K562 (cell line): ENCODE measurements around the gene CLCN6. TPM values are rescaled to one million over a fixed set of nuclear protein-coding genes. Genes with fewer than 3 reads are reported as not detected.
A peak's percentile ranks its signal among the peaks of the same experiment; 100 is the strongest.

Experiments used
- ATF1 ChIP-seq, 2 experiments: fragments of 450-650 bp in 1 of 2; IDR thresholded peaks; 2 replicates each; pipeline ENCODE4 v1.6.1; 2016; ENCODE audit warnings: missing compliant biosample characterization in 1 of 2, missing genetic modification characterization in 1 of 2
- ATF7 ChIP-seq: fragments of 450-650 bp; IDR thresholded peaks from 2 replicates; pipeline ENCODE4 v1.7.1; 2014; ENCODE audit warnings: mild to moderate bottlenecking, moderate library complexity
- CBFB ChIP-seq: sonication (generic); formaldehyde crosslinking; IDR thresholded peaks from 2 replicates; pipeline ENCODE4 v1.4.0; 2020; ENCODE audit warnings: mild to moderate bottlenecking, missing genetic modification reagents
- ELK1 ChIP-seq: sonication (generic); formaldehyde crosslinking; IDR thresholded peaks from 2 replicates; pipeline ENCODE4 v1.8.1; 2022; ENCODE audit warnings: missing genetic modification reagents
- ERF ChIP-seq: fragments of 450-650 bp; formaldehyde crosslinking; IDR thresholded peaks from 2 replicates; pipeline ENCODE4 v1.4.0; 2020; ENCODE audit warnings: mild to moderate bottlenecking, mixed read lengths
- GATAD2B ChIP-seq: fragments of 450-650 bp; IDR thresholded peaks from 2 replicates; pipeline ENCODE4 v1.6.1; 2017; ENCODE audit warnings: mild to moderate bottlenecking, borderline replicate concordance
- HDAC2 ChIP-seq: fragments of 450-650 bp; IDR thresholded peaks from 2 replicates; pipeline ENCODE4 v1.6.1; 2016; ENCODE audit warnings: mild to moderate bottlenecking
- HEY1 ChIP-seq: fragments of 250-450 bp; sonication (Bioruptor Pico); IDR thresholded peaks from 2 replicates; pipeline ENCODE4 v1.5.0; 2020; ENCODE audit warnings: mild to moderate bottlenecking, moderate library complexity, borderline replicate concordance
- HIVEP1 ChIP-seq: fragments of 250-450 bp; sonication (Bioruptor Pico); IDR thresholded peaks from 2 replicates; pipeline ENCODE4 v1.4.0; 2020; ENCODE audit warnings: mild to moderate bottlenecking
- MCM7 ChIP-seq, 2 experiments: fragments of 450-650 bp; IDR thresholded peaks; 2 replicates each; pipeline ENCODE4 v1.6.1; 2016 to 2018
- MTF1 ChIP-seq: fragments of 250-450 bp; sonication (Bioruptor Pico); IDR thresholded peaks from 2 replicates; pipeline ENCODE4 v1.9.0; 2021; ENCODE audit warnings: moderate library complexity, mild to moderate bottlenecking, inconsistent platforms, borderline replicate concordance
- NFXL1 ChIP-seq: fragments of 450-650 bp; formaldehyde crosslinking; IDR thresholded peaks from 2 replicates; pipeline ENCODE4 v1.4.0; 2021; ENCODE audit warnings: mild to moderate bottlenecking
- POLR2AphosphoS5 ChIP-seq: IDR thresholded peaks from 2 replicates; pipeline ENCODE4 v1.6.1; 2011; ENCODE audit warnings: mild to moderate bottlenecking, low read depth, low read length, moderate library complexity; ENCODE audit not compliant: control insufficient read depth, insufficient read depth
- RBM22 ChIP-seq: fragments of 200-400 bp; formaldehyde crosslinking; IDR thresholded peaks from 2 replicates; pipeline ENCODE4 v1.6.1; 2018; ENCODE audit warnings: low read length, low read depth; ENCODE audit not compliant: poor library complexity, severe bottlenecking
- SMARCA4 ChIP-seq: fragments of 450-650 bp; IDR thresholded peaks from 2 replicates; pipeline ENCODE4 v1.6.1; 2016
- TAF7 ChIP-seq: fragments of 450-650 bp; IDR thresholded peaks from 2 replicates; pipeline ENCODE4 v1.6.1; 2016; ENCODE audit warnings: missing genetic modification characterization, missing compliant biosample characterization
- TCF7 ChIP-seq: sonication (generic); IDR thresholded peaks from 2 replicates; pipeline ENCODE4 v1.6.1; 2016; ENCODE audit warnings: antibody characterized with exemption, borderline replicate concordance
- TRIM28 ChIP-seq: fragments of 450-650 bp; IDR thresholded peaks from 2 replicates; pipeline ENCODE4 v1.6.1; 2017
- XRCC4 ChIP-seq: IDR thresholded peaks from one replicate; pipeline ENCODE4 v1.6.1; 2011; ENCODE audit not compliant: insufficient read depth, insufficient read length; ENCODE audit errors: extremely low read depth
- XRCC5 ChIP-seq: fragments of 200-400 bp; formaldehyde crosslinking; IDR thresholded peaks from 2 replicates; pipeline ENCODE4 v1.6.1; 2017; ENCODE audit warnings: low read depth, mild to moderate bottlenecking, low read length
- ZBTB1 ChIP-seq: sonication (generic); formaldehyde crosslinking; IDR thresholded peaks from 2 replicates; pipeline ENCODE4 v1.8.1; 2023; ENCODE audit warnings: missing genetic modification reagents, low read depth, mild to moderate bottlenecking, borderline replicate concordance
- ZNF24 ChIP-seq: fragments of 450-650 bp; IDR thresholded peaks from 2 replicates; pipeline ENCODE4 v1.6.1; 2016
- polyA plus RNA-seq, 8 experiments: library from polyadenylated mRNA; depleted of rRNA in 4 of 8; stranded (reverse) in 5 of 8; unstranded in 3 of 8; fragments of >200 nt; fragmentation: Nextera tagmentation in 2 of 8; fragmentation: Illumina TruSeq in 1 of 8; extraction: Ambion mirVana in 2 of 8; extraction: Trizol in 1 of 8; gene quantifications; 2 replicates each; pipeline versions ENCODE4 v1.2.1 to v1.2.3, GENCODE V29; 2011 to 2014; ENCODE audit warnings: inconsistent platforms in 1 of 8, missing spikeins in 1 of 8
- total RNA-seq, 7 experiments: library from RNA; depleted of rRNA in 6 of 7; stranded (reverse); fragments of >200 nt in 6 of 7; fragmentation: Illumina TruSeq in 2 of 7; extraction: Trizol in 2 of 7; gene quantifications; 2 replicates each; pipeline versions ENCODE4 v1.2.1 to v1.2.3, GENCODE V29; 2011 to 2021; ENCODE audit warnings: low replicate concordance in 1 of 7
- TF ChIP-seq, protein P1 (sequence below): fragments of 200-800 bp; sonication (Bioruptor generic); IDR thresholded peaks from 2 replicates; pipeline ENCODE4 v1.6.1; 2017; ENCODE audit warnings: missing genetic modification characterization, missing compliant biosample characterization
- TF ChIP-seq, protein P2 (sequence below): fragments of 250-450 bp; sonication (Bioruptor Pico); IDR thresholded peaks from 2 replicates; pipeline ENCODE4 v1.5.1; 2021; ENCODE audit warnings: mild to moderate bottlenecking
- TF ChIP-seq, protein P3 (sequence below): IDR thresholded peaks from 2 replicates; pipeline ENCODE4 v1.6.1; 2014; ENCODE audit warnings: antibody characterized with exemption

The CLCN6 gene
- total and polyA plus RNA-seq, 9 of the 15 experiments (the other 6 are each of a cell fraction or from before 2014, with no cell fraction given) = 2.0 to 21.8 (median 13.6) TPM

GRCh38 chr1:11806307-11806936 is 431 bp downstream of the CLCN6 start (continued):
- no peak for TF ChIP-seq MTF1 (CRISPR knock-in tag)
- TF ChIP-seq, protein P1, sequence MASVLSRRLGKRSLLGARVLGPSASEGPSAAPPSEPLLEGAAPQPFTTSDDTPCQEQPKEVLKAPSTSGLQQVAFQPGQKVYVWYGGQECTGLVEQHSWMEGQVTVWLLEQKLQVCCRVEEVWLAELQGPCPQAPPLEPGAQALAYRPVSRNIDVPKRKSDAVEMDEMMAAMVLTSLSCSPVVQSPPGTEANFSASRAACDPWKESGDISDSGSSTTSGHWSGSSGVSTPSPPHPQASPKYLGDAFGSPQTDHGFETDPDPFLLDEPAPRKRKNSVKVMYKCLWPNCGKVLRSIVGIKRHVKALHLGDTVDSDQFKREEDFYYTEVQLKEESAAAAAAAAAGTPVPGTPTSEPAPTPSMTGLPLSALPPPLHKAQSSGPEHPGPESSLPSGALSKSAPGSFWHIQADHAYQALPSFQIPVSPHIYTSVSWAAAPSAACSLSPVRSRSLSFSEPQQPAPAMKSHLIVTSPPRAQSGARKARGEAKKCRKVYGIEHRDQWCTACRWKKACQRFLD (CRISPR knock-in tag) = no peak
- TF ChIP-seq, protein P2, sequence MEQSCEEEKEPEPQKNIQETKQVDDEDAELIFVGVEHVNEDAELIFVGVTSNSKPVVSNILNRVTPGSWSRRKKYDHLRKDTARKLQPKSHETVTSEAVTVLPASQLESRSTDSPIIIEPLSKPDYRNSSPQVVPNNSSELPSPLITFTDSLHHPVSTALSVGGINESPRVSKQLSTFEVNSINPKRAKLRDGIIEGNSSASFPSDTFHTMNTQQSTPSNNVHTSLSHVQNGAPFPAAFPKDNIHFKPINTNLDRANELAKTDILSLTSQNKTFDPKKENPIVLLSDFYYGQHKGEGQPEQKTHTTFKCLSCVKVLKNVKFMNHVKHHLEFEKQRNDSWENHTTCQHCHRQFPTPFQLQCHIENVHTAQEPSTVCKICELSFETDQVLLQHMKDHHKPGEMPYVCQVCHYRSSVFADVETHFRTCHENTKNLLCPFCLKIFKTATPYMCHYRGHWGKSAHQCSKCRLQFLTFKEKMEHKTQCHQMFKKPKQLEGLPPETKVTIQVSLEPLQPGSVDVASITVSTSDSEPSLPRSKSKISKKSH = no peak
- TF ChIP-seq CBFB = no peak
- no peak for TF ChIP-seq TCF7
- no peak for TF ChIP-seq ELK1 (CRISPR knock-in tag)
- no peak for TF ChIP-seq TAF7
- TF ChIP-seq MCM7 (IDR thresholded peaks at IDR 0.05) = no peak
- TF ChIP-seq RBM22 = no peak
- no peak for TF ChIP-seq HEY1 (CRISPR knock-in tag)
- no peak for TF ChIP-seq ATF1 (CRISPR knock-in tag; IDR thresholded peaks at IDR 0.05)
- TF ChIP-seq ATF1 (tag; IDR thresholded peaks at IDR 0.05) = peak; percentile 90
- TF ChIP-seq XRCC5 = 0 out of 2 replicates have a peak, but pooled peaks have one; percentile 33
- TF ChIP-seq, protein P3, sequence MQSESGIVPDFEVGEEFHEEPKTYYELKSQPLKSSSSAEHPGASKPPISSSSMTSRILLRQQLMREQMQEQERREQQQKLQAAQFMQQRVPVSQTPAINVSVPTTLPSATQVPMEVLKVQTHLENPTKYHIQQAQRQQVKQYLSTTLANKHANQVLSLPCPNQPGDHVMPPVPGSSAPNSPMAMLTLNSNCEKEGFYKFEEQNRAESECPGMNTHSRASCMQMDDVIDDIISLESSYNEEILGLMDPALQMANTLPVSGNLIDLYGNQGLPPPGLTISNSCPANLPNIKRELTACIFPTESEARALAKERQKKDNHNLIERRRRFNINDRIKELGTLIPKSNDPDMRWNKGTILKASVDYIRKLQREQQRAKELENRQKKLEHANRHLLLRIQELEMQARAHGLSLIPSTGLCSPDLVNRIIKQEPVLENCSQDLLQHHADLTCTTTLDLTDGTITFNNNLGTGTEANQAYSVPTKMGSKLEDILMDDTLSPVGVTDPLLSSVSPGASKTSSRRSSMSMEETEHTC = no peak
- no peak for TF ChIP-seq XRCC4
- no peak for TF ChIP-seq TRIM28
- TF ChIP-seq NFXL1 (CRISPR knock-in tag) = no peak
- 0 out of 2 replicates have a peak, but pooled peaks have one; percentile 13 for TF ChIP-seq ZBTB1 (CRISPR knock-in tag)
- no peak for TF ChIP-seq ERF
- TF ChIP-seq ZNF24 = no peak
- TF ChIP-seq ATF7 = no peak
- peak; percentile 22 for TF ChIP-seq HDAC2
- 0 out of 2 replicates have a peak, but pooled peaks have one; percentile 12 for TF ChIP-seq POLR2AphosphoS5
- no peak for TF ChIP-seq GATAD2B
- 0 out of 2 replicates have a peak, but pooled peaks have one; percentile 24 for TF ChIP-seq SMARCA4
- no peak for TF ChIP-seq HIVEP1 (CRISPR knock-in tag)
